AG10803 (cell line): Measurements from ENCODE around the gene FRMPD3.

Experiments
- DNase-seq: peaks from one replicate; pipeline ENCODE4 v3.0.0; 2010; ENCODE audit warnings: low read depth
- H3K4me3 ChIP-seq: 2 replicates; pipeline ENCODE4 v1.5.1; 2011; ENCODE audit warnings: mild to moderate bottlenecking, low read length, control low read depth
- TF ChIP-seq, protein P1 (sequence below): conservative IDR thresholded peaks from 2 replicates; pipeline ENCODE4 v1.5.1; 2011; ENCODE audit warnings: mild to moderate bottlenecking, low read length, control low read depth, inconsistent platforms

FRMPD3 gene

DNA sequence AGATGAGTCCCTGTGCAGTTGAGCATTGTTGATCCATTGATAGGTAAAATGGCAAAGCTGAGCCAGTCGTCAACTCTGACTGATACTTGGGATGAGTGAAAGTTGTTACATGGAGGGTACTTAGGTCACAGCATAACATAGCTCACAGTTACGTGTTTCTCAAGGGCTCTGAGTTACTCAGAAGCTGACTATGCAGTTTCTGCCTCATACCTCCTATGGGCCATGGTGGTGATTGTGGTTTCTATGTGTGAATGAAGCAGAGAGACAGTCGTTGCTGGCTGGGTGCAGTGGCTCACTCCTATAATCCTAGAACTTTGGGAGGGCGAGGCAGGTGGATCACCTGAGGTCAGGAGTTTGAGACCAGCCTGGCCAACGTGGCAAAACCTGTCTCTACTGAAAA, 30.8 kb downstream of the FRMPD3 start:
- no peak for DNase-seq
- no peak overlapping the region for H3K4me3 ChIP-seq
- TF ChIP-seq, protein P1, sequence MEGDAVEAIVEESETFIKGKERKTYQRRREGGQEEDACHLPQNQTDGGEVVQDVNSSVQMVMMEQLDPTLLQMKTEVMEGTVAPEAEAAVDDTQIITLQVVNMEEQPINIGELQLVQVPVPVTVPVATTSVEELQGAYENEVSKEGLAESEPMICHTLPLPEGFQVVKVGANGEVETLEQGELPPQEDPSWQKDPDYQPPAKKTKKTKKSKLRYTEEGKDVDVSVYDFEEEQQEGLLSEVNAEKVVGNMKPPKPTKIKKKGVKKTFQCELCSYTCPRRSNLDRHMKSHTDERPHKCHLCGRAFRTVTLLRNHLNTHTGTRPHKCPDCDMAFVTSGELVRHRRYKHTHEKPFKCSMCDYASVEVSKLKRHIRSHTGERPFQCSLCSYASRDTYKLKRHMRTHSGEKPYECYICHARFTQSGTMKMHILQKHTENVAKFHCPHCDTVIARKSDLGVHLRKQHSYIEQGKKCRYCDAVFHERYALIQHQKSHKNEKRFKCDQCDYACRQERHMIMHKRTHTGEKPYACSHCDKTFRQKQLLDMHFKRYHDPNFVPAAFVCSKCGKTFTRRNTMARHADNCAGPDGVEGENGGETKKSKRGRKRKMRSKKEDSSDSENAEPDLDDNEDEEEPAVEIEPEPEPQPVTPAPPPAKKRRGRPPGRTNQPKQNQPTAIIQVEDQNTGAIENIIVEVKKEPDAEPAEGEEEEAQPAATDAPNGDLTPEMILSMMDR: no peak

DNA sequence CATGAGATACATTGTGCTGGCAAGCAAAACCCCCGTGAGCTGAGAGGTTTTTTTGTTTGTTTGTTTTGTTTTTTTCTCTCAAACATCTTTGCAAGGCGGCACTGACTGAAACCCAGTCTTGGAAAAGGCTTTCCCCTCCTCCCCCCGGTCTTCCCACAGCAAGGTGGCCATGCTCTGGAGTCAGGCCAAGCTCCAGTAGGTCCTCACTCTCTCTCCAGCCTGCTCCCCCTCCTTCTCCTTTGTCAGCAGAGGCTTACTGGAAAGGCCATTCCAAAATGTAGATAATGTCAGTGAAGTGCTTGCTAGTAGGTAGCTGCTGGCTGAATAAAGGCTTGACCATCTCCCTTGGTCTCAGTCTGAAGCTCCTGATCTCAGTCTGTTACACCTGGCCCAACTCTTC, 32.6 kb downstream of the FRMPD3 start:
- no peak overlapping the region for H3K4me3 ChIP-seq
- DNase-seq: no peak
- TF ChIP-seq, protein P1: no peak

DNA sequence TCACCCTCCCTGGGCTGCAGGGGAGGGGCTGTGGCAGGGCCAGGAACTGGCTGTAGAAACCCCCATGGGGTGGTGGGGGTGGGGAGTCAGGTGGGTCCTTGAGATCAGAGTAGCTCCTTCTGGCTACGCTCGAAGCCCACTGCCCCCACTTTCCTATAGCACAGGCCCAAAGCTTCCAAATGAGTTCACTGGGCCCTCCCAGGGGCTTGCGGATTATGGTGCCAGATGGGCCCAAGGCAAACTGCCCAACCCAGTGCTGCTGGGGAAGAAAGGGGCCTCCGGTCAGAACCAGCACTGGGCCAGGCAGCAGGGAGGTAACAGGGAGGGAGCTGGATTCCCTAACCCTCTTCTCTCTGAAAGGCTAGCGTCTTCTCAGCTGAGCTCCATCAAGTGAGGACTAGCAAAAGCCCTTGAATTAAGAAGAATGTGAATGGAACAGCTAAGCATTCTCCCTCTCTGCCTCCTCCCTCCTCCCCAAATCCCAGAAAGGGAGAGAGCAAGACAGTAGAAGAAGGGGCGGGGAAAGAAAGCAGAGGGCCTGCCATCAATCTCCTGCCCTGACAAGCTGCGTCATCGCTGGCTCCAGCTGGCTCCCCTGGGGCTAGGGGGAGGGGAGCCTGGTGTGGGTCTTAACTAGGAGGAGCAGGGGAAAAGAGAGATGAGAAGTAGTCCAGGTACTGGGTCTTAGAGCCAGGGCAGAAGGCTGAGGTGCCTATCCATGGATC, 34.7 kb downstream of the FRMPD3 start:
- H3K4me3 ChIP-seq: no peak overlapping the region
- peak; percentile 20 for DNase-seq
- TF ChIP-seq, protein P1: no peak

DNA sequence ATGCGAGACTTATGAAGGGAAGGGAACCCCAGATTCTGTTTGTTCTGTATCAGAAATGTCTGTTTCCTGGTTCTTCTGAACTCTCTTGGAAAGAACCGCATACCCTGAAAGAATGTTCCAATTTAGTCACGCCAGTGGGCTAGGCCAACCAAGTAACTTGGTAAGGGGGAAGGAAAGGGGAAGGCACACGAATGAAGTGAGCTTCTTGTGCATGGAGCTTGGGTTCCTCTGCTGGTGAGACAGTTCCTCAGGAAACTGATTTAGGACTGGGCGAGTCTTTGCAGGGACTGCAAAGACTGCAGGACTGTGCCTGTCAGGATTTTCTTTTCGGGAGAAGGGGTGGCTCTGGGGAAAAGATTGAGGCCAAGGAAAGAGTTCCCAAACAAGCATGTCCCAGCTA, 35.6 kb downstream of the FRMPD3 start:
- peak; percentile 18 for DNase-seq
- TF ChIP-seq, protein P1: peak; percentile 39
- no peak overlapping the region for H3K4me3 ChIP-seq

DNA sequence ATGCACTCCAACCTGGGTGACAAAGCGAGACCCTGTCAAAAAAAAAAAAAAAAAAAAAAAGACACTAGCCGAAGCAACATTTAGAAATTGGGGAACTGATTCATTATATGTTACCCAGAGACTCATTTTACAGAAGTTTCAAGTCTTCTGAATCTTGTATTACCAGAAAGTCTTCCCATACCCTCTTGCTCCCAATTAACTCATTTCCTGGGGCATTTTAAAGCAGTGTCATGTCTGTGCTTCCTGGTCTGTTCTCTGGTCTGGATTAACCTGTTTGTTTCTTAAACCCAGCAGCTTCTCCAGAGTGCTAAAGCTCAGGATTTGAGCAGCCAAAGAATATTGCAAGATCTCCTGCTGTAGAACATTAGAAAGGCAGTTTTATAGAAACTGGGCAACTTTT, 43.7 kb downstream of the FRMPD3 start:
- no peak for DNase-seq
- H3K4me3 ChIP-seq: no peak overlapping the region
- TF ChIP-seq, protein P1: no peak

DNA sequence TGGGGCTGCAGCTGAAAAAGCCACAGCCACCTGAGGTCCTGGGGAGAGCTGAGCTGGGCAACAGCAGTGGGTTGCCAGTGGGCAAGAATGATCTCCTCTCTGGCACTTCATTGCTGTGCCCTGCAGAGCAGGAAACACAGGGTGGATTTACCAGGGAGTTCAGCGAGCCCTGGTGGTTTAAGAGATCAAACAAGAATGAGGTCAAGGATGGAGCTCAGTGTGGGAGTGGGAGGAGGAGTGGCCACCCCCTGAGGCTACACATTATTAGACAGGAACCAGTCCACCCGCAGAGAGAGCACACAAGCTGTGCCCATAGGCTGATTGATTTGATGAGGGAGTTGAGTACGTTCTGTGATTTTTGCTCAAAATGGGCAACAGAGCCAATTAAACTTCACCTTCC, 47.3 kb downstream of the FRMPD3 start:
- no peak overlapping the region for H3K4me3 ChIP-seq
- DNase-seq: no peak
- TF ChIP-seq, protein P1: no peak
